HL-60 (cell line): Measurements from ENCODE around the gene MGAT4A.

ENCODE experiments used
- CTCF ChIP-seq: IDR thresholded peaks from one replicate; pipeline ENCODE4 v1.5.1; 2011; ENCODE audit warnings: low read length, control low read depth, inconsistent platforms; ENCODE audit not compliant: insufficient read depth
- REST ChIP-seq: IDR thresholded peaks from 2 replicates; pipeline ENCODE4 v1.6.1; 2012; ENCODE audit warnings: low read depth; ENCODE audit not compliant: insufficient replicate concordance

GRCh38 chr2:98578231-98578630 lies 152.7 kb downstream of the MGAT4A start:
- TF ChIP-seq CTCF = no peak
- TF ChIP-seq REST = no peak
